ENCODE measurements around the gene TXNL4A. TPM values are rescaled to one million over a fixed set of nuclear protein-coding genes. Genes with fewer than 3 reads are reported as not detected.
A peak's percentile ranks its signal among the peaks of the same experiment; 100 is the strongest.

Gene TXNL4A
- total RNA-seq, 2 experiments from 2014 or later, result 55.0 to 55.7 TPM

- peak in 3 of 14 experiments; percentile 45 to 61 (median 60) for DNase-seq
- H3K9me3 Mint-ChIP-seq, result no peaks in the 10 kb centered on the region
- ChIA-PET POLR2A (interaction anchor here (0.7 to 4.2 kb wide), 5 partner anchors 14 to 286 kb away, joined by 3 to 27 read pairs (median 11); partner anchors contain the start of genes RBFA, SLC66A2 and TXNL4A), CTCF (interaction anchor here (0.7 kb wide), 1 partner anchor 68 kb away, joined by 5 read pairs; no protein-coding TSS in a partner anchor)
- peak; percentile 36 for ATAC-seq (ENCODE audit: poor library complexity)
- intact Hi-C loops (cut with DNase I, micrococcal nuclease), result loop anchor here (2.0 to 10.0 kb wide), 4 partner anchors 15 to 441 kb away; partner anchors contain the start of genes KCNG2 (in 1 of the 2) and SLC66A2 (in 1 of the 2)
- H3K27me3 Mint-ChIP-seq, result peaks cover 4% of the 10 kb centered on the region
- Histone ChIP-seq H3K27ac (ENCODE audit: low read depth in 1 of 2, low read length in 2 of 2) (peak overlapping the region; percentile 38 to 72), H3K4me1 (ENCODE audit: insufficient read depth, low read length) (peaks cover 44% of the 10 kb centered on the region), H3K36me3 (ENCODE audit: insufficient read depth, low read length) (no peaks in the 10 kb centered on the region), H3K4me3 (ENCODE audit: low read length) (peak overlapping the region; percentile 67), H3K27me3 (ENCODE audit: control insufficient read depth in 1 of 2, insufficient read depth in 2 of 2, low read length in 2 of 2) (no peaks in the 10 kb centered on the region), H3K9me3 (ENCODE audit: control insufficient read depth in 1 of 2, insufficient read depth in 1 of 2, low read length in 2 of 2) (no peaks in the 10 kb centered on the region)
- peak overlapping the region; percentile 97 for H3K27ac Mint-ChIP-seq
- H3K36me3 Mint-ChIP-seq (ENCODE audit: low read depth), result peaks cover 31% of the 10 kb centered on the region
- peak overlapping the region; percentile 97 for H3K4me3 Mint-ChIP-seq
- no peak for TF ChIP-seq CTCF (IDR thresholded peaks at IDR 0.05)
- peaks cover 34% of the 10 kb centered on the region for H3K4me1 Mint-ChIP-seq (ENCODE audit: low read depth)
Observed at GRCh38 chr18:79965119-79965902, 23.1 kb downstream of the TXNL4A start.

- Mint-ChIP-seq H3K27me3 (peaks cover 4% of the 10 kb centered on the region), H3K36me3 (ENCODE audit: low read depth) (peaks cover 23% of the 10 kb centered on the region), H3K4me3 (peak within 1 kb of the TSS; percentile 97), H3K27ac (peak within 1 kb of the TSS; percentile 97), H3K9me3 (no peaks in the 10 kb centered on the region), H3K4me1 (ENCODE audit: low read depth) (peaks cover 42% of the 10 kb centered on the region)
- peak; percentile 36 to 85 (median 64) for DNase-seq
- ChIA-PET POLR2A (interaction anchor here (0.7 to 4.2 kb wide), 6 partner anchors 13 to 286 kb away, joined by 3 to 27 read pairs (median 10); partner anchors contain the start of genes RBFA, SLC66A2 and TXNL4A), CTCF (interaction anchor here (0.7 to 1.5 kb wide), 2 partner anchors 23 to 69 kb away, joined by 5 to 6 read pairs; partner anchors contain the start of gene TXNL4A)
- H3K36me3 ChIP-seq (ENCODE audit: insufficient read depth, low read length), result no peaks in the 10 kb centered on the region
- TF ChIP-seq CTCF (IDR thresholded peaks at IDR 0.05), result peak; percentile 28
- no peaks in the 10 kb centered on the region for H3K27me3 ChIP-seq (ENCODE audit: control insufficient read depth in 1 of 2, insufficient read depth in 2 of 2, low read length in 2 of 2)
- intact Hi-C loops (cut with DNase I, micrococcal nuclease), result loop anchor here (1.0 to 10.0 kb wide), 6 partner anchors 14 to 440 kb away; partner anchors contain the start of genes KCNG2 (in 1 of the 2) and SLC66A2 (in 1 of the 2)
- peak within 1 kb of the TSS; percentile 38 to 72 for H3K27ac ChIP-seq (ENCODE audit: low read depth in 1 of 2, low read length in 2 of 2)
- ATAC-seq (ENCODE audit: poor library complexity), result peak; percentile 83
- H3K9me3 ChIP-seq (ENCODE audit: control insufficient read depth in 1 of 2, insufficient read depth in 1 of 2, low read length in 2 of 2), result no peaks in the 10 kb centered on the region
- peaks cover 51% of the 10 kb centered on the region for H3K4me1 ChIP-seq (ENCODE audit: insufficient read depth, low read length)
- peak within 1 kb of the TSS; percentile 67 for H3K4me3 ChIP-seq (ENCODE audit: low read length)
Observed at GRCh38 chr18:79964330-79965118, 23.8 kb downstream of the TXNL4A start, which contains the start of gene HSBP1L1. TSS of gene HSBP1L1 (plus strand) at chr18:79964643. CDS start at chr18:79964736, 93 bp downstream.

All from CD4-positive, alpha-beta T cell (primary cell).